Endodermal cell (in vitro differentiated cells): ENCODE data around the gene ALG2. TPM values are rescaled to one million over a fixed set of nuclear protein-coding genes. Genes with fewer than 3 reads are reported as not detected.

Source experiments
- DNase-seq: peaks from one replicate; pipeline ENCODE4 v3.0.0-alpha.2; 2017
- H3K27ac ChIP-seq: 2 replicates; pipeline ENCODE4 v1.5.1; 2013; ENCODE audit warnings: mild to moderate bottlenecking, low read depth, low read length, moderate library complexity
- H3K27me3 ChIP-seq: 2 replicates; pipeline ENCODE4 v1.6.1; 2013; ENCODE audit warnings: mild to moderate bottlenecking, low read length, moderate library complexity; ENCODE audit not compliant: insufficient read depth, control insufficient read depth, poor library complexity, severe bottlenecking
- H3K36me3 ChIP-seq: 2 replicates; pipeline ENCODE4 v1.7.0; 2013; ENCODE audit warnings: mild to moderate bottlenecking, low read length, moderate library complexity; ENCODE audit not compliant: control insufficient read depth, insufficient read depth
- H3K4me1 ChIP-seq: one replicate; pipeline ENCODE4 v1.7.0; 2013; ENCODE audit warnings: low read length; ENCODE audit not compliant: control insufficient read depth, insufficient read depth
- H3K4me3 ChIP-seq: 2 replicates; pipeline ENCODE4 v1.5.1; 2013; ENCODE audit warnings: mild to moderate bottlenecking, low read length, moderate library complexity
- H3K9ac ChIP-seq: 2 replicates; pipeline ENCODE4 v1.6.1; 2013; ENCODE audit warnings: mild to moderate bottlenecking, low read length, moderate library complexity; ENCODE audit not compliant: poor library complexity, severe bottlenecking; ENCODE audit errors: extremely low read depth
- H3K9me3 ChIP-seq: 2 replicates; pipeline ENCODE4 v1.6.1; 2013; ENCODE audit warnings: mild to moderate bottlenecking, low read length, moderate library complexity; ENCODE audit not compliant: control insufficient read depth
- H3K27ac Mint-ChIP-seq: 2 replicates; pipeline ENCODE4 v1.8.0; 2020; ENCODE audit warnings: mixed read lengths
- H3K27me3 Mint-ChIP-seq: 2 replicates; pipeline ENCODE4 v1.8.0; 2021; ENCODE audit warnings: mild to moderate bottlenecking, mixed read lengths; ENCODE audit not compliant: insufficient read depth
- H3K36me3 Mint-ChIP-seq: 2 replicates; pipeline ENCODE4 v1.8.0; 2020; ENCODE audit warnings: low read depth, mixed read lengths
- H3K4me1 Mint-ChIP-seq: 2 replicates; pipeline ENCODE4 v1.8.0; 2020; ENCODE audit warnings: mixed read lengths
- H3K4me3 Mint-ChIP-seq: 2 replicates; pipeline ENCODE4 v1.8.0; 2020; ENCODE audit warnings: mild to moderate bottlenecking, moderate library complexity, mixed read lengths
- H3K9me3 Mint-ChIP-seq: 2 replicates; pipeline ENCODE4 v1.8.0; 2020; ENCODE audit warnings: mild to moderate bottlenecking, mixed read lengths
- CTCF ChIP-seq: fragments of 200-600 bp; sonication (generic); conservative IDR thresholded peaks from 2 replicates; pipeline ENCODE4 v1.5.0; 2021; ENCODE audit warnings: antibody characterized with exemption, mild to moderate bottlenecking
- WGBS, 2 experiments: methylation state at CpG; one replicate each; pipeline versions ENCODE4 v1.1.5 to v1.1.7; 2013; ENCODE audit warnings: missing lambda C conversion rate in 2 of 2, mixed read lengths in 1 of 2; ENCODE audit not compliant: insufficient coverage in 1 of 2, insufficient read length in 1 of 2; 5-methylcytosine and 5-hydroxymethylcytosine counted together
- total RNA-seq, 2 donors: library from RNA; stranded (reverse); fragmentation: NEBNext Ultra II Directional in 1 of 2; extraction: Animal tissue kit (Norgen Biotek cat#: 25700) in 1 of 2; gene quantifications; 2 replicates in 1 of 2; 3 replicates in 1 of 2; pipeline ENCODE4 v1.2.1, GENCODE V29; 2021

Gene ALG2
- total RNA-seq, 2 donors from 2014 or later: 27.6 to 28.8 TPM

GRCh38 chr9:99169086-99169485 lies 52.7 kb downstream of the ALG2 start:
- H3K27me3 Mint-ChIP-seq: peaks cover 2% of the 10 kb centered on the region
- H3K27me3 ChIP-seq: no peaks in the 10 kb centered on the region
- H3K36me3 Mint-ChIP-seq: no peaks in the 10 kb centered on the region

GRCh38 chr9:99167694-99168093 lies 54.0 kb downstream of the ALG2 start:
- H3K9me3 Mint-ChIP-seq: no peaks in the 10 kb centered on the region
- peaks cover 40% of the 10 kb centered on the region for H3K4me1 Mint-ChIP-seq
- Histone ChIP-seq H3K4me1 (peaks cover 26% of the 10 kb centered on the region), H3K9me3 (no peaks in the 10 kb centered on the region), H3K27me3 (no peaks in the 10 kb centered on the region), H3K27ac (no peak overlapping the region), H3K36me3 (no peaks in the 10 kb centered on the region), H3K9ac (no peak overlapping the region), H3K4me3 (no peak overlapping the region)
- TF ChIP-seq CTCF: no peak
- 86 to 100% methylated on average over 2 to 3 of the region's 3 CpGs for WGBS, 2 experiments
- H3K4me3 Mint-ChIP-seq: no peak overlapping the region
- DNase-seq: no peak
- no peaks in the 10 kb centered on the region for H3K36me3 Mint-ChIP-seq
- H3K27me3 Mint-ChIP-seq: peaks cover 2% of the 10 kb centered on the region
- H3K27ac Mint-ChIP-seq: no peak overlapping the region

More at GRCh38 chr9:99169086-99169485, 52.7 kb downstream of the ALG2 start:
- H3K4me1 ChIP-seq: peaks cover 40% of the 10 kb centered on the region
- H3K9me3 Mint-ChIP-seq: no peaks in the 10 kb centered on the region
- no peak overlapping the region for H3K4me3 Mint-ChIP-seq
- no peaks in the 10 kb centered on the region for H3K36me3 ChIP-seq
- 57 to 65% methylated on average over 2 of the region's 2 CpGs for WGBS, 2 experiments
- peak; percentile 55 for DNase-seq
- no peak overlapping the region for H3K4me3 ChIP-seq
- no peak for TF ChIP-seq CTCF
- H3K27ac ChIP-seq: no peak overlapping the region
- no peaks in the 10 kb centered on the region for H3K9me3 ChIP-seq
- H3K4me1 Mint-ChIP-seq: peaks cover 54% of the 10 kb centered on the region
- no peak overlapping the region for H3K27ac Mint-ChIP-seq
- no peak overlapping the region for H3K9ac ChIP-seq

DNA sequence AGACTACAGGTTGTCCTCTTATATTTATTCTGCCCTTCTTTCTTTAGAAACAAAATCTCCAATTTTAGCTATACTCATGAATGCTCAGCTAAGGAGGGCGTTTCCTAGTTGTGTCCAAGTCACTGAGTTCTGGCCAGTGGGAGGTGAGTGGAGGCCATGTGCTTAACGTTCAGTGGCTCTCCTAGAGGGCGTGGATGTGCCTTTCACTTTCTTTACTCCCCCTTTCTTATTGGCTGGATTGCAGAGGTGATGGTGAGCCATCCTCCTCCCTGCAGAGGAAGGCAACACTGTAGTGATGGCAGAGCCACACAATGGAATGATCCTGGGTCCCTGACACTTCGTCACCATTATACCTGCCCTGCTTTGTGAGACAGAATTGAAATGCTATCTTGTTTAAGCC lies 54.6 kb downstream of the ALG2 start:
- peaks cover 34% of the 10 kb centered on the region for H3K4me1 Mint-ChIP-seq
- H3K27me3 ChIP-seq: no peaks in the 10 kb centered on the region
- TF ChIP-seq CTCF: no peak
- H3K9me3 ChIP-seq: no peaks in the 10 kb centered on the region
- peaks cover 2% of the 10 kb centered on the region for H3K27me3 Mint-ChIP-seq
- H3K36me3 Mint-ChIP-seq: no peaks in the 10 kb centered on the region
- H3K36me3 ChIP-seq: no peaks in the 10 kb centered on the region
- DNase-seq: no peak
- no peaks in the 10 kb centered on the region for H3K9me3 Mint-ChIP-seq
- H3K27ac Mint-ChIP-seq: no peak overlapping the region
- 40 to 77% methylated on average over 1 to 4 of the region's 4 CpGs for WGBS, 2 experiments
- H3K4me3 Mint-ChIP-seq: no peak overlapping the region
- no peak overlapping the region for H3K4me3 ChIP-seq
- no peak overlapping the region for H3K9ac ChIP-seq
- H3K27ac ChIP-seq: no peak overlapping the region
- peaks cover 22% of the 10 kb centered on the region for H3K4me1 ChIP-seq

Other genes starting within 250 kb of the ALG2 start
- 10 to 100 TPM; 74.8 to 75.6 TPM for gene TGFBR1, start 116.8 kb downstream of the ALG2 start, total RNA-seq
- 100 to 1,000 TPM; 153 to 187 TPM for gene SEC61B, start 340 bp upstream of the ALG2 start, total RNA-seq